ENCODE data around the gene RNF220.
"Not testable (repeated sequence)": the region's sequence is repeated elsewhere in the genome, so short reads cannot be mapped to it uniquely, and the experiment has no call there.

RNF220 gene

GRCh38 chr1:44684525-44684924 lies 279.5 kb downstream of the RNF220 start:
- peak; percentile 71 to 79 for DNase-seq

- no peak for DNase-seq
These were observed 280.2 kb downstream of the RNF220 start for GRCh38 chr1:44685218-44685617.

GRCh38 chr1:44685881-44686280 lies 280.8 kb downstream of the RNF220 start:
- DNase-seq, result no peak

- no peak for DNase-seq
These were observed 283.8 kb downstream of the RNF220 start for GRCh38 chr1:44688760-44689446.

GRCh38 chr1:44689447-44689765 lies 284.4 kb downstream of the RNF220 start:
- no peak for DNase-seq

- DNase-seq, result peak in 1 of 2 experiments; percentile 10
These were observed 288.1 kb downstream of the RNF220 start for GRCh38 chr1:44693159-44693558.

GRCh38 chr1:44693900-44694299 lies 288.8 kb downstream of the RNF220 start:
- no peak for DNase-seq

GRCh38 chr1:44694863-44695478 lies 289.9 kb downstream of the RNF220 start:
- no peak for DNase-seq

GRCh38 chr1:44695671-44696070 lies 290.6 kb downstream of the RNF220 start:
- no peak for DNase-seq

GRCh38 chr1:44696101-44696500 lies 291.0 kb downstream of the RNF220 start:
- no peak for DNase-seq

GRCh38 chr1:44696789-44697345 lies 291.8 kb downstream of the RNF220 start:
- DNase-seq, result peak; percentile 58 to 65

GRCh38 chr1:44698138-44698537 lies 293.1 kb downstream of the RNF220 start:
- peak; percentile 33 to 37 for DNase-seq

GRCh38 chr1:44699375-44699774 lies 294.3 kb downstream of the RNF220 start:
- DNase-seq, result not testable (repeated sequence)

GRCh38 chr1:44700573-44700972 lies 295.5 kb downstream of the RNF220 start:
- no peak for DNase-seq

GRCh38 chr1:44701141-44701573 lies 296.1 kb downstream of the RNF220 start:
- no peak for DNase-seq

Measured in AML-193 (cell line).